ENCODE measurements around the gene SYK.
"Not testable (repeated sequence)": the region's sequence is repeated elsewhere in the genome, so short reads cannot be mapped to it uniquely, and the experiment has no call there.

SYK gene

DNA sequence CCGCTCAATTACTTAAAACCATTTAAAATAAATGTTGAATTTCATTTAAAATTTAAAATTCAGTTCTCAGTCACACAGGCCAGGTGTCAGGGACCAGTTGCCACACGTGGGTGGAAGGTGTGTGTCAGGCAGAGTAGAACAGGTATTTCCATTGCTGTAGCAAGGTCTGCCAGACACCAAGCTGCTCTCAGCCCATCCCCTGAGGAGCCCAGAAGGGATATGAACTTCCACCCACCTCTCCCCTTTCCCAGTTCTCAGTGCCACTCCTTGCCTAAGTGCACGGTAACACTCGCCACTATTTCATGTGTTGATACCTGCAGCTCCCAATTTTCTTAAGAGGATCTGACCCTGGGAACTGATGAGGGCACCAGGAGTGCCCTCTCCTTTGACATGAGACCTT is 12.7 kb downstream of the SYK start:
- no peak overlapping the region for H3K4me3 ChIP-seq (ENCODE audit: low read depth, low read length)
- peaks cover 24% of the 10 kb centered on the region for H3K27me3 ChIP-seq (ENCODE audit: control insufficient read depth, insufficient read depth, low read length)
- no peaks in the 10 kb centered on the region for H3K9me3 ChIP-seq (ENCODE audit: control insufficient read depth, insufficient read depth, low read length)
- peaks cover 3% of the 10 kb centered on the region for H3K4me1 ChIP-seq (ENCODE audit: control insufficient read depth, insufficient read depth, low read length)
- H3K9ac ChIP-seq (ENCODE audit: low read depth, low read length): no peak overlapping the region
- H3K36me3 ChIP-seq (ENCODE audit: control insufficient read depth, insufficient read depth, low read length): no peaks in the 10 kb centered on the region

DNA sequence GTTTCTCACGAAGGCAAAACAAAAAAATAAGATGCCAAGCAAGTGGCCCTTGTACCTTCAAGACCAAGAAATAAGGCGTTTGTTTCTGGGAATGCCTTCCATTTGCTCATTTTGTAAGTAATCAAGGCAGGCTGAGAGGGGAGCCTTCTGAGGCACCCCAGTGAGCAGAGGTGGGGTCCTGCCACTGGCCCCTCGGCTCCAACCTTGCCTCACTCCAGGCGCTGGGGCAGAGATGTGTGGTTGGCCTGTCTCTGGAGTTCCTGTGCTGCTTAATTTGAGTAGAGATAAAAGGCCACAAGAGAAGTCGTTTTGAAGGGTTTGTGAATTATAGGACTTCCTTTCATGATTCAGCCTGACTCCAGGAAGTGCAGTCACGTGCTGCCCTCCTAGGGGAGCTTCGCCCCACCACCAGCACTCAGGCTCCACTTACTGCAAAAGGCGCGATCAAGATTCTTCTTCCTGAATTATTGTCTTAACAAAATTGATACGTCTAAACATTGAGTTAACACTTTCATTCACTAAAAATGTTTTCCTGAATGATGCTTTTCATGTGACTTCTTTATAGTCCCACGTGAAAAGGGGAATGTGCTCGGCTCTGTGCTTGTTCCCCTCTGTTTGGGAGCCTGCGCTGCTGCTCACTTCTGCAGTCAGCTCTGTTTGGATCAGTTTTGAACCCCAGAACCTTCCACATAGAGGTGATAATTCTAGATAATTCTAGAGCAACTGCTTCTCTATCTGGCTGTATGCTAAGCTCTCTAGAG is 13.7 kb downstream of the SYK start:
- peaks cover 3% of the 10 kb centered on the region for H3K4me1 ChIP-seq (ENCODE audit: control insufficient read depth, insufficient read depth, low read length)
- peaks cover 21% of the 10 kb centered on the region for H3K27me3 ChIP-seq (ENCODE audit: control insufficient read depth, insufficient read depth, low read length)
- peaks cover 3% of the 10 kb centered on the region for H3K36me3 ChIP-seq (ENCODE audit: control insufficient read depth, insufficient read depth, low read length)
- H3K9ac ChIP-seq (ENCODE audit: low read depth, low read length): no peak overlapping the region
- H3K9me3 ChIP-seq (ENCODE audit: control insufficient read depth, insufficient read depth, low read length): no peaks in the 10 kb centered on the region
- H3K4me3 ChIP-seq (ENCODE audit: low read depth, low read length): no peak overlapping the region

DNA sequence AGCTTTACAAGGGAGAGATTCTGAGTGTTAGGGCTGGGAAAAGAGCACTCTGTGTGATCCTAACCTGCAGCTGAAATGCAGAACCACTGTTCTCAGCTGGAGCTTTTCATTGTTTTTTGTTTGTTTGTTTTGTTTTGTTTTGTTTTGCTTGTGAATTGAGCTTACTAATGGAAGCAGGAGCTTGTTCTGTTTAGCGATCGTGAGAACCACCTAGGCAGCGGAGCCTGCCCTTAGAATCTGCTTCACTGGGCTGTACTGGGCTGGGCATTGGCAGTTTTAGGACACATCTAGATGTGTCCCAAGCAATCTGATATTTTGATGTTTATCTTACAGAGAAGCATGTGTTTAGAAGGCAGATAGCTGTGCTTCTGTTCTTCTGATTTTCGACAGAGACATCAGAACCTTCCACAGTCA is 14.3 kb downstream of the SYK start:
- Histone ChIP-seq H3K9ac (ENCODE audit: low read depth, low read length) (no peak overlapping the region), H3K36me3 (ENCODE audit: control insufficient read depth, insufficient read depth, low read length) (peaks cover 3% of the 10 kb centered on the region), H3K4me3 (ENCODE audit: low read depth, low read length) (no peak overlapping the region), H3K27me3 (ENCODE audit: control insufficient read depth, insufficient read depth, low read length) (peaks cover 21% of the 10 kb centered on the region), H3K4me1 (ENCODE audit: control insufficient read depth, insufficient read depth, low read length) (peaks cover 3% of the 10 kb centered on the region), H3K9me3 (ENCODE audit: control insufficient read depth, insufficient read depth, low read length) (no peaks in the 10 kb centered on the region)

DNA sequence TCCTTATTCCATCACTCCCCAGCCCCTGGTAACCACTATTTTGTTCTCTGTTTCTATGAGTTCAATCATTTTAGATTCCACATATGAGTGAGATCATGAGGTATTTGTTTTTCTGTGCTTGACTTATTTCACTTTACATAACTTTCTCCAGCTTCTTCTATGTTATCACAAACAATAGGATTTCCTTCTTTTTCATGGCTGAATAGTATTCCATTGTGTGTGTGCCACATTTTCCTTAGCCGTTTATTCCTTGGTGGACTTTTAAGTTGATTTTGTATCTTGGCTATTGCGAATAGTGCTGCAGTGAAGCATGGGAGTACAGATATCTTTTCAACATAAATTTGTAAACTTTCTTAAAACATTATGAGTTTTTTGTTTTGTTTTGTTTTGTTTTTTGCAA is 15.1 kb downstream of the SYK start:
- no peak overlapping the region for H3K4me3 ChIP-seq (ENCODE audit: low read depth, low read length)
- H3K36me3 ChIP-seq (ENCODE audit: control insufficient read depth, insufficient read depth, low read length): peaks cover 3% of the 10 kb centered on the region
- no peaks in the 10 kb centered on the region for H3K9me3 ChIP-seq (ENCODE audit: control insufficient read depth, insufficient read depth, low read length)
- H3K4me1 ChIP-seq (ENCODE audit: control insufficient read depth, insufficient read depth, low read length): peaks cover 3% of the 10 kb centered on the region
- H3K27me3 ChIP-seq (ENCODE audit: control insufficient read depth, insufficient read depth, low read length): peaks cover 21% of the 10 kb centered on the region
- H3K9ac ChIP-seq (ENCODE audit: low read depth, low read length): no peak overlapping the region

DNA sequence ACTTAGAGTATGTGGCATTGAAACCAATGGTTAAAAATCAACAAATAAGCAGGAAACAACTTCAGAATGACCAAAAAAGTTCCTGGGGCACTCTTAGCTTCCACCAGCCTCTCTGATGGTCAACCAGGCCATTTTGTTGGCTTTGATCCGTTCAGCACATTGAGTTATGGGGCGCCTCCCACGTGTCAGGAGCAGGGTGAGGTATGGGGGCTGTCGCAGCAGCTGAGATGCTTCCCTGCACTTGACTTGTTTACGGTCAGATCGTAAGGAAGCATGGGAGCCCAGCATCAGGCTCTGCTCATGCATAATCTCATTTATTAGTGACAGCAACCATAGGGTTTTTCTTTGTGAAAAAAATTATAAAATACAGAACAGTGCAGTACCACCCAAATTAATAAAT is 16.7 kb downstream of the SYK start:
- Histone ChIP-seq H3K4me3 (ENCODE audit: low read depth, low read length) (no peak overlapping the region), H3K9ac (ENCODE audit: low read depth, low read length) (no peak overlapping the region), H3K27me3 (ENCODE audit: control insufficient read depth, insufficient read depth, low read length) (peaks cover 21% of the 10 kb centered on the region), H3K36me3 (ENCODE audit: control insufficient read depth, insufficient read depth, low read length) (peaks cover 3% of the 10 kb centered on the region), H3K9me3 (ENCODE audit: control insufficient read depth, insufficient read depth, low read length) (no peaks in the 10 kb centered on the region), H3K4me1 (ENCODE audit: control insufficient read depth, insufficient read depth, low read length) (peaks cover 3% of the 10 kb centered on the region)

DNA sequence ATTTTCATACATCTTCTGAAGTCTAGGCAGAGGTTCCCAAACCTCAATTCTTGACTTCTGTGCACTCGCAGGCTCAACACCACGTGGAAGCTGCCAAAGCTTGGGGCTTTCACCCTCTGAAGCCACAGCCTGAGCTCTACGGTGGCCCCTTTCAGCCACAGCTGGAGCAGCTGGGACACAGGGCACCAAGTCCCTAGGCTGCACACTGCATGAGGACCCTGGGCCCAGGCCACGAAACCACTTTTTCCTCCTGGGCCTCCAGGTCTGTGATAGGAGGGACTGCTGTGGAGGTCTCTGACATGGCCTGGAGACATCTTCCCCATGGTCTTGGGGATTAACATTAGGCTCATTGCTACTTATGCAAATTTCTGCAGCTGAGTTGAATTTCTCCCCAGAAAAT is 18.8 kb downstream of the SYK start:
- not testable (repeated sequence) for H3K4me1 ChIP-seq (ENCODE audit: control insufficient read depth, insufficient read depth, low read length); H3K9me3 ChIP-seq (ENCODE audit: control insufficient read depth, insufficient read depth, low read length); H3K36me3 ChIP-seq (ENCODE audit: control insufficient read depth, insufficient read depth, low read length); H3K9ac ChIP-seq (ENCODE audit: low read depth, low read length); H3K4me3 ChIP-seq (ENCODE audit: low read depth, low read length)
- H3K27me3 ChIP-seq (ENCODE audit: control insufficient read depth, insufficient read depth, low read length): peaks cover 10% of the 10 kb centered on the region

DNA sequence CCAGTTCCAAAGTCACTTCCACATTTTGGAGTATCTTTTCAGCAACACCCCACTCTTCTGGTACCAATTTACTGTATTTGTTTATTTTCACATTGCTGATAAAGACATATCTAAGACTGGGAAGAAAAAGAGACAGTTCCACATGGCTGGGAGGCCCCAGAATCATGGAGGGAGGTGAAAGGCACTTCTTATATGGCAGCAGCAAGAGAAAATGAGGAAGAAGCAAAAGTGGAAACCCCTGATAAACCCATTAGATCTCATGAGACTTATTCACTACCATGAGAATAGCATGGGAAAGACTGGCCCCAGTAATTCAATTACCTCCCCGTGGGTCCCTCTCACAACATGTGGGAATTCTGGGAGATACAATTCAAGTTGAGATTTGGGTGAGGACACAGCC is 19.6 kb downstream of the SYK start:
- not testable (repeated sequence) for H3K27me3 ChIP-seq (ENCODE audit: control insufficient read depth, insufficient read depth, low read length); H3K36me3 ChIP-seq (ENCODE audit: control insufficient read depth, insufficient read depth, low read length); H3K9ac ChIP-seq (ENCODE audit: low read depth, low read length); H3K4me1 ChIP-seq (ENCODE audit: control insufficient read depth, insufficient read depth, low read length); H3K4me3 ChIP-seq (ENCODE audit: low read depth, low read length); H3K9me3 ChIP-seq (ENCODE audit: control insufficient read depth, insufficient read depth, low read length)

DNA sequence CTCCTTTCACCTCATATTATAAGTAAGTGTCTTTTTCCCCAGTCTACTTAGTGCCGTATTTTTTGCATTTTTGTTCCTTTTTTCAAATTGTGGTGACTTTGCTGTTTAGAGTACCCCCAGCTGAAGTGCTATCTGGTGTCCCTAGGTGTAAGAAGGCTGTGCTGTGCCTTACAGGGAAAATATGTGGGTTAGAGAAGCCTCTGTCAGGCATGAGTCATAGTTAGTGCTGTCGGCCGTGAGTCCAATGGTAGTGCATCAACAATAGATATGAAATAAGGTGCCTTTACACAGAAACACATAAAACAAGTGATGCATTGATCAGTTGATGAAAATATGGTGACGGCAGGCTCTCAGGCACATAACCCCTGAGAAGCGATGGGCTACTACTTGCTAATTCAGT is 20.1 kb downstream of the SYK start:
- Histone ChIP-seq H3K9ac (ENCODE audit: low read depth, low read length) (no peak overlapping the region), H3K36me3 (ENCODE audit: control insufficient read depth, insufficient read depth, low read length) (peaks cover 3% of the 10 kb centered on the region), H3K4me3 (ENCODE audit: low read depth, low read length) (no peak overlapping the region), H3K4me1 (ENCODE audit: control insufficient read depth, insufficient read depth, low read length) (no peaks in the 10 kb centered on the region), H3K27me3 (ENCODE audit: control insufficient read depth, insufficient read depth, low read length) (peaks cover 5% of the 10 kb centered on the region), H3K9me3 (ENCODE audit: control insufficient read depth, insufficient read depth, low read length) (peaks cover 4% of the 10 kb centered on the region)

DNA sequence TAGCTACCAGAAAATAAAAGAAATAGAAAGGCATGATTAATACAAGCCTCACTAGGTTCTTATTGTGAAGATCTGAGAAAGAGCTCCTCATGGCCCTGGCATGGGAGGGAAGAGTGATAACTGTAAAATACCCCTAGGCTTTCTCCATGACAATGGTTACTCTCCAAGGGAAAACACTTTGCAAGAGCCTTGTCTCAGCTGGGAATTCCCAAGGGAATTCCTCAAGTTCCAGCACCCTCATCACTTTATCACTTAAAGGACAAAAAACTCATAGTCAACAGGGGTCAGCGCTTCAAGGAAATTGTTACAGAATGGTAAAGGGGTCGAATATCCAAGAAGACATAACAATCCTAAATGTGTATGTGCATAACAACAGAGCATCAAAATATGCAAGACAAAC is 21.2 kb downstream of the SYK start:
- Histone ChIP-seq H3K4me1 (ENCODE audit: control insufficient read depth, insufficient read depth, low read length) (no peaks in the 10 kb centered on the region), H3K27me3 (ENCODE audit: control insufficient read depth, insufficient read depth, low read length) (peaks cover 2% of the 10 kb centered on the region), H3K9me3 (ENCODE audit: control insufficient read depth, insufficient read depth, low read length) (peaks cover 4% of the 10 kb centered on the region), H3K4me3 (ENCODE audit: low read depth, low read length) (no peak overlapping the region), H3K9ac (ENCODE audit: low read depth, low read length) (no peak overlapping the region), H3K36me3 (ENCODE audit: control insufficient read depth, insufficient read depth, low read length) (peaks cover 3% of the 10 kb centered on the region)

DNA sequence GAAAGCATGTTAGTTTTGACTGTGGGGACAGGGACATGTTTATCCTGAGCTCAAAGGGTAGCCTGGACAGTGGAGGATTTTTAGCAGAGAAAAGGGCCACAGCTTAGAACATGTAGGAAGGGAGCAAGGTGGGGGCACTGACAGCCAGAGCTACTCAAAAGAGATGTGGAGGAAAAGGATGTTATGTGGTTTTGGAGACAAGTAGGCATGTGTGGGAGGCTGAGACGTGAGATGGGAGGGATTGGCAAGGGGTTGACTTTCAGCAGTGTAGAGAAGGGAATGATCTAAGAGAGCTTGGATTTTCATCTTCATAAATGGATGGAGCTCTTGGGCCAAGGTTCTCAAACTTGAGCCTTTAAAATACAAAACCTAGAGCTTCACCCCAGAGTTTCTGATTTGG is 24.0 kb downstream of the SYK start:
- no peaks in the 10 kb centered on the region for H3K27me3 ChIP-seq (ENCODE audit: control insufficient read depth, insufficient read depth, low read length)
- H3K9ac ChIP-seq (ENCODE audit: low read depth, low read length): no peak overlapping the region
- no peak overlapping the region for H3K4me3 ChIP-seq (ENCODE audit: low read depth, low read length)
- no peaks in the 10 kb centered on the region for H3K36me3 ChIP-seq (ENCODE audit: control insufficient read depth, insufficient read depth, low read length)
- H3K9me3 ChIP-seq (ENCODE audit: control insufficient read depth, insufficient read depth, low read length): peaks cover 4% of the 10 kb centered on the region
- no peaks in the 10 kb centered on the region for H3K4me1 ChIP-seq (ENCODE audit: control insufficient read depth, insufficient read depth, low read length)

DNA sequence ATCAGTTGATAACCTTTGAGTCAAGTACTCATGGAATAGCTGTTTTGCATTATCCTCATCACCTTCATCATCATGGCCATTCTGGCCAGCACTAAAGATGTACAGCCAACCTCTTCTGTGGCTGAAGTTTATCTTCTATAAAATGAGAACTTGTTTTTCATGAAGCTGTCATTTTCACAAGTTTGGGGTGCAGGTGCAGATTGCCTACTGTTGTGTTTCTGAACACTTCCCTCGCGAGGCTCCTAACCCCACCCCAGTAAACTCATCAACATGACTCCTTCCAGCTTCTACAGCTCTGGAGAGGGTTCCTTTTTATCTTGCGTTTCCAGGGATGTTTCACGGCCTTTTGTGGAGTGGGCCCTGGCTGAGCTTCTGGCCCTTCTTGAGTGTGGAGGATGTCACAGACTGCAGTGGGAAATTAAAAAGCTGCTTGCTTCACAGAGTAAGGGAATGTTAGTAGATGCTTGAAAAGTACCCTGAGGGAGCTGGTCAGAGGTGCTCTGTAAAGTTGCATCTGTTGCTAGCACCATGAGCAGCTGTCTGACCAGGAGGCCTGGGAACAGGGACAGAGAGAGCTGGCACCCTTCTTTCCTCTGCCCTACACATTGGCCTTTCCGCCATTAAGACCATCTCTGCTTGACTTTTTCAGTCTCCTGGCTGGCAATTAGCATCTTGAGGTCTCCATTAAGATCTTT is 24.9 kb downstream of the SYK start:
- Histone ChIP-seq H3K9ac (ENCODE audit: low read depth, low read length) (no peak overlapping the region), H3K9me3 (ENCODE audit: control insufficient read depth, insufficient read depth, low read length) (peaks cover 4% of the 10 kb centered on the region), H3K4me1 (ENCODE audit: control insufficient read depth, insufficient read depth, low read length) (no peaks in the 10 kb centered on the region), H3K27me3 (ENCODE audit: control insufficient read depth, insufficient read depth, low read length) (no peaks in the 10 kb centered on the region), H3K36me3 (ENCODE audit: control insufficient read depth, insufficient read depth, low read length) (no peaks in the 10 kb centered on the region), H3K4me3 (ENCODE audit: low read depth, low read length) (no peak overlapping the region)

DNA sequence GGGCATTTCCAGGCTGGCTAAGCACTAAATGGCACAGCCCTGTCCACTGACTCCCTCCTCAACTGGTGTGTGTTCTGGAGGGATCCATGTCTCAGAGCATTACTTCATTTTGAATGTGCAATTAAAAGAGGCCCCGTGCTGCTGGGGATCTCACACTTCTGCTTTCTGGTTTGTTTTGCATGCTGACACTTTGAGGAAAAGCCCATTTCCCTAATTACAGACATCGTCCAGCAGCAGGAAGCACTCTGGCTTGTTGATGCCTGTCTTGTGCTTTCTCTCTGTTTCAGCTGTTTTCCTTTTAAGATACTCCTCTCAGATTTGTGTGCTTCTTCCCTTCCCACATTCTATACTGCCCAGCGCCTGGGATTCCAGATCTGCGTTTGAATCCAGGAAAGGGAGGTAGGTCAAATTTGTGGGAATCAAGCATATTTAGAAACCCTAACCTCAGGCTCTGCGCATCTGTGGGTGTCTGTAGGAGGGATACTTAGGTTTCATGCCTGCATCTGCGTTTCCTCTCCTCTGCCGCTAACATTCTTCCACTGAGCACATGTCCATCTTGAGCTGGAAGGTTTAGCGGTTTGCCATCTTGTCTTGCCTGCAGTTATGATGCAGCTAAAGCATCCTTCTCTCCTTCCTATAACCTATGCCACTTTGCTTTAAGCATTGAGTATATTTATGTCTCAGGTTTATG is 25.7 kb downstream of the SYK start:
- H3K4me3 ChIP-seq (ENCODE audit: low read depth, low read length): no peak overlapping the region
- no peaks in the 10 kb centered on the region for H3K27me3 ChIP-seq (ENCODE audit: control insufficient read depth, insufficient read depth, low read length)
- H3K9me3 ChIP-seq (ENCODE audit: control insufficient read depth, insufficient read depth, low read length): peaks cover 4% of the 10 kb centered on the region
- H3K9ac ChIP-seq (ENCODE audit: low read depth, low read length): peak overlapping the region; percentile 3
- no peaks in the 10 kb centered on the region for H3K36me3 ChIP-seq (ENCODE audit: control insufficient read depth, insufficient read depth, low read length)
- no peaks in the 10 kb centered on the region for H3K4me1 ChIP-seq (ENCODE audit: control insufficient read depth, insufficient read depth, low read length)
